Central memory CD4-positive, alpha-beta T cell (primary cell): ENCODE data around the gene PXDN.

ENCODE experiments used
- DNase-seq: peaks from one replicate; pipeline ENCODE4 v3.0.0; 2022

The PXDN gene

DNA sequence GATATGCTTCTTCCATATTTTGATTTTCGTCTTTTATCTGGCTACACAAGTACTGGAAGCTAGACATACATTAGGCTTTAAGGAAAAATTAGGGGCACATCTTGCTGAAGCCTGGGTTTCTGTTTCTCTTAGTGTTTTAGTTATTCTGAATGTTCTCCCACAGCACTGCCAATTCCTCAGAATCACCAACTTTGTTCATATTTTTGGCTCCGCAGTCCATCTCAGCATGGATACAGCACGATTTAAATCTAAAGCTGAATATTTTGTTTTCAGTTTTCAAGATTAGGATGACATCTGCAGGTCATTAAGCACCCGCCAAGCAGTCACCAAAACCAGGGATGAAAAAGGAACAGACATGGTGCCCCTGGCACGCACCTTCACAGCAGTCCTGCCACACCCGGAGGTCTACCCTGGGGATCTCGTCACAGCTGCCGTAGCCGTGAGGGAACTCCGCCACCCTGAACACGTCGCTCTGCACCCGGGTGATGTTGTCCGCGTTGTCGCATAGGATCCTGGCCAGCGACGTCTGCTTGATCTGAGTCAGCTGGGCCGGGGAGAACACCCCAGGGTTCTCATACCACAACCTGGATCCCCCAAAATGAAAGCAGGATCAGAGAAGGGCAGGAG is 101.2 kb downstream of the PXDN start:
- DNase-seq = no peak

DNA sequence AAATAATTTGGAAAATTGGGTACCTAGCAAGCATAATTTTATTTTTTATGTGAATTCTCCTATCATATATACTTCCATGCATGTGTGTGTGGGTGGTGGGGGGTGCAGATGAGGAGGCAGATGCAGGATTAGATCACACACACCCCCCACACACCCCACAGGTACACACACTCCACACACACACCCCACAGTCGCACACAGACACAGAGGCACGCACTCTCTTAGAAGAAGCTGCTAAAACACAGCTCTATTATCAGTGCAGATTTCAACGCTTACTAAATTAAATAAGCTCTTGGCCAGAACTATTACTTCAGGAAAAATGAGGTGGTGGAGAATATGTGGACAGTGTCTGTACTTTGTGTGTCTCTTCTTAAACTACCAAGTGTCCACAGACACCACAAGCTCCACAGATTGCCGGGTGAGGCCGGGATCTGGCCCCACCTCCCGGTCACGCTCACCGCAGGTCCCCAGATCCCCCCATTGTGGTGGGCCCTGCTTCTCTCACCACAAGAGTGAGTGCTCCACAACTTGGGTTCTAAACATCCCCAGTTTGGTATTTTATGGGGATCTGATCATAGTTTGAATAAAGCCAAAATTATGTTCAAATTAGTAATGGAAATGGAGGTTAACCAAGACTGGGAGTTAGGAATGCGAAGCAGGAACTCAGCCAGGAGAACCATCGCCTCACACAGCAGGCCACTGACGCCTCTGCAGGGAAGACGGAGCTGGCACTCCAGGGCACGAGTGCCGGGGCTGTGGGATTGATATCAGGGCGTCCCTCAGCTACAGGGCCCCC is 102.1 kb downstream of the PXDN start:
- no peak for DNase-seq

DNA sequence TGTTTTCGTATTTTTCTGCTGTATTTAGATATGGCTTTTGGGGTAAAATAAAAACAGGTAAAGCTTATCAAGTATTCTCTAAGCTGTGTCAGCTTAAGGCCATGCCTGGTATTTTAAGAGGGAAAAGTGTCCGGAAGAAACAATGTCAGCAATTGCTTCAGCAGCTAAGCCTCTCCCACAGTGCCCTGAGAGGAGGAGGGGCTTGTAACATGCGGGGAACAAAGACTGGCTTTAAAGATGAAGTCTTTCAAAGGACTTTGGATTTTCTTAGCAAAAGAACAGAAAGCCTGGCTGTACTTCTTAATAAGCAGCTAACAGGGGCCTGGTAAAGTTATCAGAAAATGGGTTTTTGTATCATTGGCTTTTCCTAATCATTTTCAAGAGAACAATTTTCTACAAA is 102.8 kb downstream of the PXDN start:
- DNase-seq = no peak

DNA sequence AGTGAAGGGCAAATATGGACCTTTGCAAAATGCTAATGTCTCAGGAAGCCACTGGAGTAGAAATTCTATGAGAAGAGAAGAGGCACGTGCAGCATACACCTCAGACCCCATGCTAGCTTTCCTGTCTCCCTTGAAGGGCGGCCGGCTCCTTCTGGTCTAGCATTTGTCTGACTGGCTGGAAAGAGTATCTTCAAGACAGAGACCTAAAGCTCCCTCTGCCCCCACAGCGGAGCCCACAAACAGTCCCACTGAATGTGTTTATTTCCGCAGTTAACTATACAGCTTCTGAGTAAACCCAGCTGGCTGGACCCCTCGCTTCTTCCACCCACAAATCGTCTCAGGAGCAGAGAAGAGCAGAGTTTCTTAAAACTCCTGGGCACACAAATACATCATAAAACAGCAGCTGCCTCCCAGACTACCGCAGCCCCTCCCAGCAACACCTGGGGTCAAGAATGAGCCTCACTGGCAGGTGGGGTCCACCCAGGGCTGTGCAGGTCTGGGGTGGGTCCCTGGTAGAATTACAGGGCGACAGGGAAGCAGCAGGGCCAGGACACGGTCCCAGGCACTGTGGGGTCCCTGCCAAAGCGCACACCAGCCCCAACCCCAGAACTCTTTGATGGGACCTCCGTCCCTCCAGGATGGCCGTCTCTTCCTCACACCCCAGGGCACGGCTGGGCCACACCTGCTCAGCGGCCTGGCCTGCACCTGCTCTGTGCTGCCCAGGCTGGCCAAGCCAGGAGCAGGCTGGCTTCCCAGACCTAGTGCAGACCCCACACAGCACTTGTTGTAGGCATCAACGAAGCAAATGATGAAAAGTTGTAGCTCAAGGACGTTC is 103.8 kb downstream of the PXDN start:
- no peak for DNase-seq

DNA sequence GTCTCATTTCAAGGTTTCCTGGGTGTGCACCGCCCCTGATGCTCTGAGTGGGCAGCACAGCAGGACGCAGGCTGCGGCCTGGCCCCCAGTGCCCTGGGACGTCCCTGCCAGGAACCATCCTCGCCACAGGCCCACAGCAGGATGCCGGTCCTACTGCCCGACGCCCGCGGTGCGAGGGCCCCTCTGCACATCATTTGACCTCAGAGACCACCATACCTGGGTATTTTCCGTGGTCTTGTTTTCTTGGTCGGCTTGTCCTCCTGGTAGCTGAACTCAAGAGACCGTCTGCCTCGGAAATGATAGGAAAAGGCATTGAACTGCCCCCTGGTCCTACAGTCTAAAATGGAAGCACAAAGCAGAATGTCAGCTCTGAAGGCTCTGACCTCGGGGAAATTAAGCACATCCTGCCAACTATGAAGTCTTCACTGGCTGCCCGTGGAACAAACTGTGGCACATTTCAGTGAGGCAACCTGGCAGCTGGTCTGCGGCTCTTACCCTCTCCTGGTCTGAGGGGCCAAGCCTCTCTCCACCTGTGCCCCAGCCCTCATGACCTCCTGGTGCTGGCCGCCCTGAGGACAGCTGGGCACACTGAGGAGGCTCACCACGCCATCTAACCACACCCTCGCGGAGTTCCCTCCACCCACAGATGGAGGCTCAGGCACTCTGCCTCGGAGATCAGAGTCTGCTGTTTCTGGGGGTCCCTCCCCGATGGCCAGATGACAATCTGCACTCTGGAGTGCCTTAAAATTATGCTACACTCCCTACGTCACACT is 105.0 kb downstream of the PXDN start:
- DNase-seq = no peak

DNA sequence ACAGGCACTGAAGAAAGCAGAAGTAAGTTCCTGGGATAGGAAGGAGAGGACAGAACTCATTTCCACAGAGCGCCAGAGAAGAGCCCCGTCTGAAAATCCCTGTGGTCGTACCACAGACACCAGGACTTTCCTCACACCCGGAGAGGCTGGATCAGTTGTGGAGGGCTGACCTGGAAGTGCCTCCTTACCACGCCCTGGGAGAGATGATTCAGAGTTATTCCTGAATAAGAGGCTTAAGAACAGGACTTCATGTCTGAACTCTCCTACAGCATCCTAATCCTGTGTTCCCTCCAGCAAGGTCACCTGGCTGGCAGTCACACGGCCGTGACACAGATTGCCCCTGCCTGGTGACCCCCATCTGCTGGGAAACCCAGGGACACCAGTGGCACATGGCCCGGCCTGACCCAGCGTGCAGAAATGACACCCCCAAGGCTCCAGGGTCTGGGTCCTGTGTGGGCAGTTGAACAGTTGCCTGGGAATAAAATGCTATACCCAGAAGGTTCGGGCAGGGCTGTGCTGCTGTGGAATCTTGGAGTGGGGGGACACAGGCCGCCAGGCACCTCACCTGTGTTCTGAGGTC is 105.9 kb downstream of the PXDN start:
- no peak for DNase-seq

DNA sequence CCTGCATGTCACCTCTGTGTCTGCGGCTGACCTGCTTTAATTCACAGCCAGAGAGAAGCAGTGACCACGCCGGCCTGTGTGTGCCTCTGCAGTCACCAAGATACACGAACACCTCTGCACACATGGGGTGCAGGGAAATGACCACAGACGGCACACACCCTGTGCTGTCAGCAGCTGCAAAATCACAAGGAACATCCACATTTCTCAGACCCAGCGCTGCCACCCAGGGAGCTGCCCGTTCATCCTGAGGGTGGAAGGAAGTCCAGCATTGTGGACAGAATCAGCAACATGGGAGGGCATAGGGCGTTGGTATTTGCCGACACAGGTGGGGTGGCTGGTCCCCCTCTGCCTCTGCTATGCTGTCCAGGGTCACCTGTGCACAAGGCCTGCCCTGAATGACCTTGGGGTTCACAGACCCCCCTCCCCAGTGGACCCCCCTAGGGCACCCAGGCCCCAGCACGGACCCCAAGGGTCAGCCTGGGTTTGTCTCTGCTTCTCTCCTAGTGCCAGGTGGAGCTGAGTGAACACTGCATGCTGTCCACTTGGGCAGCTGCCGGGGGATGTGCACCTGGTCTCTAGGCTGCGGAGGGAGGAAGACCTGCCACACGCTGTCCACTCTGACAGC is 107.4 kb downstream of the PXDN start:
- no peak for DNase-seq

DNA sequence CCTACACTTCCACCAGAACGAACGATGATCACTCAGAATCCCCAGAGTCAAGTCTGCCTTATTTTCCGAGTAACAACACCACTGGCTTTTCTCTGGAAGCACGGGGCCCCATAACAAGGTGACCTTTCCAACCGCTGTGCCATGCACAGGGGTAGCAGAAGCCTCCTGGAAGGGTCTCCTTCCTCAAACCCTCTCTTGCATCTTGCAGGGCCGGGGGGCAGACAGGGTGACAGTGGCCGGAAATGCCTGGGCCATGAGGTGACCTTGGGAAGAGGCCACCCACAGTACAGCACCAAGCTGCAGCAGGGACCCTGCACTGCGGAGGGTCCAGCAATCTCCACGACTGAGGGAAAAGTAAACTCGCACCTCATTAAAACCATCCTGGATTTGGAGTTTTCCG is 108.5 kb downstream of the PXDN start:
- DNase-seq = no peak

DNA sequence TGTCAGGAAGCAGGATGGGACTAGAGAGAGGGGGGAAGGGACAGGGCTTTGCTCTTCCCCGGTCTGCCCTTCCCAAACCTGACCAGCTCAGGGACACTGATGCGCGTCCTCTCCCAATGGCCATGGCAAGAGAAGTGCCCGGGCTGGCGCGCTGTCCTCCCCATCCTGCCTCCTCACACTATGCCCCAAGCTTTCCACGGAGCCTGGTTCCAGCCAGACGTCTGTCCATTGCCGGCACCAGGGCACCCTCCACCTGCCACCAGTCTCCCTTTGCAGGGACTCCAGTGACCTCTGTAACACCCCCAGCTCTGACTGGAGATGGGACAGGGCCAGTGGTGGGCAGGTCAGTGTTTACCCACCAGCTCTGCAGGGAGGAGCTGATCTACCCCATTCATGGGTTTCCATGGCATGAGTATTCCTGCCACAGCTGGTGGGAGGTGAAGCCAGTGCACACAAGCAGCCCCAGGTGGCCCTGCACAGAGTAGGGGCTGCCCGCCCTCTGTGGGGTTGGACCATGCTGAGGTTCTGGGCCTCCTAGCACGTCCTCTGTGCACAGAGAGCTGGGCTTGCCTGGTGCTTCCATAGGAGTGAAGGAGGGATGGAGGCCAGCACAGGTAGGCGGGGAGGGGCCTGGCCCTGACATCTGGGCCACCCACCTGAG is 109.5 kb downstream of the PXDN start:
- no peak for DNase-seq

DNA sequence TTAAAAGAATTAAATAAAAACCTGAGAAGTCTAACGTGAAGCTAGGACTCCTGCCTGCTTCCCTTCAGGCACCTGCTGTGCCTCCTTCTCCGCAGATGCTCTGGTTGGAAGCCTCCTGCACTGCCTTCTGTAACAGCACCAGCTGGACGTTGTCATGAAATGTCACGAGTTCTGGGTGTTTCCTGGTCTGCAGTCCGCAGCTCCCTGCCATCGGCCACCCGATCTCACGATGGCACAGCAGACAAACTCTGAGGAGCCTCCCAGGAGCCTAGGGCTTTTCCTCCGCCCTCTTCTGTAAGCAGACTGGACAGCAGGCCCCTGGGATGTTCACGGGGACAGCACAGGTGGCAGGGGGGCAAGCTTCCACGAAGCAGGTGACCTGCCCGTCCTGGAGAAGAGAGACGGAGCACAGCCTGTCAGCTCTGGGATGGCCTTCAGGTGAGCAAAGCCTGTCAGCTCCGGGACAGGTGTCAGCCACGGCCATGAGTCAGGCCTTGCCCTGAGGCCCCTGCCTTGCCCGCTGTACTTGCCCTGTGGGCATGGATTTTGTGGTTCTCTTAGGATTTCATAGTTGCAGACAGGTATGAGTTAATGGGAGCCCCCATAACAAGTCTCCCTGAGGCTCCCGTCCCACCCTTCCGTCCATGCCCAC is 110.3 kb downstream of the PXDN start:
- DNase-seq = no peak

DNA sequence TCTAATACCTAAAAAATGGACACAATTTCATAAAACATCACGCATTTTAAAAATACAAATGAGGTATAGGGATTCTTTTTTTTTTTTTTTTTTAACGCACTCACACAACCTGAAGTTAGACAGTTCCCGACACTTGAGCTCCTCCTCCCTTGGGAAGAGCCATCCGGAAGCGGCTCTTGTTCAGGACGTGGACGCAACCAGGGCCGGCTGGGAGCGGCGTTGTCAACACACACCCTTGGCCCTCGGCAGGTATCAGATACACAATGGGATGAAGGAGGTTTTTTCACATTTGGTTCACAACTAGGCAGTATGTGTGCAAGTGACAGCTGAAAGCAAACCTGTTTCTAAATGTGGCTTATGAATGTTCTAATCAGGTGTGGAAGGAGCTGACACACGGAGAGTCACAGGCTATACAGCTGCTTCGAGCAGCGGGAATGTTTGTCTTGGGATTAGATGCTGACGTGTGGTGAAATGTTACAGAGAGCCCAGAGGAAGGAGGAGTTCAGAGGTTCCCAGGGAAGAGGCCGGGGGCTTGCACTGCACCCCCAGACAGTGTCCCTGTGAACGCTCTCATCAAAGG is 111.1 kb downstream of the PXDN start:
- DNase-seq = no peak

DNA sequence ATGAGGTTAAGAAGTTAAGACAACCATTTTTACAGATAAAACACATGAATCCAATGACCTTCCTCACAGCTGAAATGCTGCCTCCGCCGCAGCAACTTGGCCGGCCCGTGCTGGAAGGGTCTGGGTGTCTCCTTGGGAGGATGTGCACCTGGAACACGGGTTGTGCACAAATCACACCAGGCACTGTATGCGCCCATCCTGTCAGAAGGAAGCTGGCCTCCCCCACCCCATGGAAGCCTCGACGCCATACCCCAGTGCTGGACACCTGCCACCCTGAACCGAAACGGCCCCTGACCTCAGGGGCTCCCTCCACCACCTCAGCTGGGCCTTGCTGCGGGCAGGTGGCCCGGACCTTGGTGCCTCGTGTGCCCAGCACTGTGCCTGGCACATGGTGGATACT is 111.8 kb downstream of the PXDN start:
- no peak for DNase-seq

DNA sequence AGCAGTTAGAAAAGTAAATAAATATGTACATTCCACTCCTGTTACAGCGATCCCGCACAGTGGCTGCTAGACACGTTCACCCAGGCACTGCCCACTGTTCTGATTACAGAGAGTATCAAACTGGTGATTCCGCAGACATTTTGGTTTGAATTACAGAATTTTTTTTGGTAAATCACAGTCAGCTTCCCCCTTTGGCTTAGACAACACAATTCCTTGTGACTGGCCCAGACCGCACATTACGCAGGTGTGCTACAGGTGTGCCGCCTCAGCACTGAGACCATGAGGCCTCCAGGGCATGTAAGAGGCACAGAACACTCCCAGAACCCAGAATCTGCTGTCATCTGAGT is 112.3 kb downstream of the PXDN start:
- DNase-seq = no peak

DNA sequence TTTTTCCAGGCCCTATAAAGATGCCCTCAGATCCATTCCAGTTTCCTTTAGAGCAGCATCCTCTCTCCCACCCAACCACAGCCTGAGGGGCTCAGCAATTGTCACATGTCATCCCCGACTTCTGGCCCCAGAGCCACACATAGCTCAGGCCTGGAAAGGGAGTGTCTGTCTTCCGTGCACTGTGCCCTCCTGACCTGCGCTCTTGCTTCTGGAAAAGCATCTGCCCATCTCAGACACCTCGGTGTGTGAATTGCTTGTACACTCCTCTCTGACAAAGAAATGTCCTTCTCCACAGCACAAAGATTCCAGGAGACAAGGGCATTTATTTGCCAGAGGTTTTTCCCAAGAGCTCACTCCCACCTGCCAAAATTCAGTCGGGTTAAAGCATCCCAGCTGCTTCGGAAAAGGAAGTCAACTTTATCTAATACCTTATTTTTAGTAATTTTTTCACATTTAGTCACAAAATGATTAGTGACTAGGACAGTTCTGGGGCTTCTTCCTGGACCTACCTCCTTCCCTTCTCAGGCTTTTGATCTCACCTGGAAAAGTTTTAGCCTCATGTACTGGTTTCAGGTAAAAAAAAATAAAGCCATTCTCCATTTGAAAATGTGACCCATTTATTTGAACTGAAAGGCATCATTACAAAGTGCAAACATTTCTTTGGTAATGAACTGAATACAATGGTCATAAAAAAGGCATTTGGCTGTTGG is 112.9 kb downstream of the PXDN start:
- DNase-seq = no peak

DNA sequence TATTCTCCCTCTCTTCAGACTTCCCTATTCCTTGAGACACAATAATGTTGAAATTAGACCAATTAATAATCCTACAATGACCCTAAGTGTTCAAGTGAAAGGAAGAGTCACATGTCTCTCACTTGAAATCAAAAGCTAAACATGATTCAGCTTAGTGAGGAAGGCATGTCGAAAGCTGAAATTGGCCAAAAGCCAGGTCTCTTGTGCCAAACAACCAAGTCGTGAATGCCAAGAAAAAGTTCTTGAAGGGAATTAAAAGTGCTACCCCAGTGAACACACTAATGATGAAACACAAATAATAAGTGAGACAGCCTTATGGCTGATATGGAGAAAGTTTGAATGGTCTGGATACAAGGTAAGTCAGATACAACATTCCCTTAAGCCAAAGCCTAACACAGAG is 115.4 kb downstream of the PXDN start:
- DNase-seq = no peak

DNA sequence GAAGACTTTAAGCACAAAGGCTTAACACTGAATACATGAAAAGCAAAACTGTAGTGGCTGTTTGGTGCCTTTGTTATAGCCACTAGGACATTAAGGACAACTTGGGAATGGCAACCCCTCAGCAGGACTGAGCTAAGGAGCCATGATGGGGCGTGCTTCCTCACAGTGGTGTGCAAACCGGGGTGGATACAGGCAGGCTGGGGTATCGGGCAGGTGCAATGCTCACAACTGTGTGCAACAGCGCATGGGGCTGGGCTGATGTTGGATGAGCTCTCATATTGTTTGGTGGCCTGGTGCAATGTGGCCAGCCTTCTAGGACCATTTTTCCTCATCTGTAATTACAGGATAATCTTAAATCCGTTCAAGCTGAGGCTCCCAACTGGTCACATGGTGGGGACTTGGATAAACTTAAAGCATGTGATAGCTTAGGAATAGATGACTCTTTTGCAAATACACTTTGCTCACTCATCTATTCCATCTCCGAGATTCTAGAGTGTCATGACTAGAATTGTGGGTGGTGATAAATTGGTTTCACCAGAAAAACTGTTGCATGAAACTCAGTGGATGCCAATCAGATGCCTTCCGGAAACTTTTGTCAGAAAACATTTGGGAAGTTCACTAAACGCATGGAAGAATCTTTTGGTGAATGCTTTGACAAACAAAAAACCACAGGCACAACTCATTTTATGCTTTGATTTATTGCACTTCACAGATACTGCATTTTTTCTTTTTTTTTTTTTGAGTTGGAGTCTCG is 116.5 kb downstream of the PXDN start:
- no peak for DNase-seq

DNA sequence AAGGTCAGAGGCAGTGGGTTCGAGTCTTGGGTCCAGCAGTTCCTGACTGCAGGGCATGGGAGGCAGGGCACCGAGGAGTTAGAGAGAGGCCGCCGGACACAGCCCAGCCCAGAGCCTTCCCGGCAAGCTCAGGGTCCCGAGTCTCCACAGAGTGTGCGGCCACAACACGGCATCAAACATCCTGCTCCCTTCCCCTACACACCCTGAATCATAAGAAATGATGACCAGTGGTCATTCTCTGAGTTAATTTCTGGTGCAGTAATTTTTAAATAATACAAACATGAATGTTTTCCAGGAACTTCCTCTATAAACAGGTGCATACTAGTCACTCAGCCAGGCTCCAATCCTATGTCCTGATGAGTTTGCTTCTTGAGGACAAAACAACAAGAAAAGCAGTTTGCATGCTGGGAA is 118.0 kb downstream of the PXDN start:
- no peak for DNase-seq

DNA sequence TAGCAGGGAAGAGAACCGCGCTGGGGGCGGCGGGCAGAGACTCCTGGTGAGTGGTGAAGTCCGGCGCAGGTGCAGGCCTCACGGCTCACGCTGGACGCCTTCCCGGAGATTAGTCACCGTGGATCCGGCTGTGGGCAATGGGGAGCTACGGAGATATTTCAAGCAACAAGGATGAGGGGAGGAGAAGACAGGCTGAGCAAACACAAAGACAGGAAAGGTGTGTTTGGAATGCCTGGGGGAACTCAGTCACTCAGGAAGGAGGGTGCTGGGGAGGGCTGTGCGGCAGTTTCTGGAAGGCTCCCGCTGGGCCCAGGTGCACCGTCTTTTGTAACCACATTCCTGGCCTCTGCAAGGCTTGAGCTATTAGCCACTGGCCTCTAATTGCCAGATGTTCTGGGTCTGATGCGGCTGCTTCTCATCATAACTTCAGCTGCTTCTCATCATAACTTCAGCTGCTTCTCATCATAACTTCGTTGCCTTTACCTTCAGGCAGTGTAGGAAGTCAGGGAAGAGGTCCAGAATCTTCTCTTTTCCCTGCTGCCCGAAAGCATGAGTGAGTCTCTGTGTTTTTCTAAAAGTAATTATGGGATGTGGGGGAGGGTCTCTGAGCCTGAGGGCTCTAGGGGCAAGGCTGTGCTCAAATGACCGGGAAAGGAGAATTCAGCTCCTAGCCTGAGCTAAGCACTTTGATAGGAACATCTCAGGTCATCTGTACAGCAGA is 118.9 kb downstream of the PXDN start:
- DNase-seq = no peak
